ENCODE measurements around the gene JAKMIP2.
"Not testable (repeated sequence)": the region's sequence is repeated elsewhere in the genome, so short reads cannot be mapped to it uniquely, and the experiment has no call there.

The JAKMIP2 gene

DNA sequence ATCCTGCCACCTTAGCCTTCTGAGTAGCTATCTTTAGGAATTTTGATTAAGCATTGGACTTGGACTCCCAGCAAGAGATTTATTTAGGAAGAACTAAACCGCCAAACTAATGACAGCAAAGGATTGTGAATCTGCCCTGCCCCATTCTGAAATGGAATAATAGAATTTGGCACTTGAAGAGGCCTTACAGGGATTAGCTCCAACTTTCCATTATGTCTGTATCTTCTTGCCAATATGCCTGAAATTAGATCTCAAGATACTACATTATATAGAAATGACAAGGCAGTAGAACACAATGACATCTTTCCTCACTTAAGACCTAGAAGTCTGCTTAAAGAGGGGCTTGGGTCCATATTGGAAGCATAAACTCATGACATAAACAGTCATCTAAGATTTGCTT, 195.7 kb downstream of the JAKMIP2 start:
- DNase-seq = no peak

- no peak for DNase-seq
Measured at GRCh38 chr5:147586221-147586620, 196.3 kb downstream of the JAKMIP2 start.

- DNase-seq = not testable (repeated sequence)
Measured at GRCh38 chr5:147582272-147582671, 200.3 kb downstream of the JAKMIP2 start.

DNA sequence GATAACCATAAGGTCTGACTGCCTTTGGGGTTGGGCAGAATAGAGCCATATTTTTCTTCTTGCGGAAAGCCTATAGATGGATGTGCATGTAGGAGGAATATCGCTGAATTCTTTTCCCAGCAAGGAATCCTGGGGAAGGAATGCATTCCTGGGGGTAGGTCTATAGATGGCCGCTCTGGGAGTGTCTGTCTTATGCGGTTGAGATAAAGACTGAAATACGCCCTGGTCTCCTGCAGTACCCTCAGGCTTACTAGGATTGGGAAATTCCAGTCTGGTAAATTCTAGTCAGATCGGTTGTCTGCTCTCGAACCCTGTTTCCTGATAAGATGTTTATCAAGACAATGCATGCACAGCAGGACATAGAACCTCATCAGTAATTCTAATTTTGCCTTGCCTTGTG, 202.1 kb downstream of the JAKMIP2 start:
- DNase-seq = not testable (repeated sequence)

GRCh38 chr5:147578228-147579024, 204.1 kb downstream of the JAKMIP2 start:
- no peak for DNase-seq

GRCh38 chr5:147576646-147577535, 205.6 kb downstream of the JAKMIP2 start:
- peak in 1 of 2 experiments; percentile 10 for DNase-seq

DNA sequence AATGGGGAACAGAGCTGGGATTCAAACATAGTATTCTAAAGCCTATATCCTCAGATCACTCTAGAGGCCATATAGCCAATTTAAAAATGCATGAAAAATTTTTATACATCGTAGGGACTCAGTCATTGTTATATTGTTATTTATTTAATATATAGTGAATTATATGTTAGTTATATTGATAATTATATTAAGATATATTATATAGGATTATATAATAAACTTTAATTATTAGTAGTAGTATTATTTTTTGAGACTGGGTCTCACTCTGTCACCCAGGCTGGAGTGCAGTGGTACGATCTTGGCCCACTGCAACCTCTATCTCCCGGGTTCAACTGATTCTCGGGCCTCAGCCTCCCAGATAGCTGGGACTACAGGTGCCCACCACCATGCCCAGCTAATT, 206.9 kb downstream of the JAKMIP2 start:
- DNase-seq = no peak

GRCh38 chr5:147573211-147573610, 209.3 kb downstream of the JAKMIP2 start:
- DNase-seq = no peak

GRCh38 chr5:147568710-147569406, 213.7 kb downstream of the JAKMIP2 start:
- no peak for DNase-seq

GRCh38 chr5:147567917-147568598, 214.5 kb downstream of the JAKMIP2 start:
- DNase-seq = no peak

DNA sequence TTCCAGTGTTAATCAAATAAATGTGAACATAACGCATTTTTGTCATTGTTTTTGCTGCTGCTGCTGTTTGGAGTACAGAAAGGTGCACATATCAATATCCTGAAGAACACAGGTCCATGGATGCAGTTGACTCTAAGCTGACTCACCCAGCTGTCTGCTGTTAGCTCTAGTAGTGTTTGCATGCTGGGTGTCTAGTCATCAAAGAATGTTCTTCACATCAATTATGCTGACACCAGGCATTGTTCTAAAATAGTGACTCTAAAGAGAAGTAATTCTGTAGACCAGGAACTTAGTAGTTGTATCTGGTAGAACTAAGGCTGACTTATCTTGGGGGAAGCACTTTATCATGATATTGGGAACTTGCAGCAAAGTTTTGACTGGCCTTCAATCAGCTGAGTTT, 217.0 kb downstream of the JAKMIP2 start:
- no peak for DNase-seq

DNA sequence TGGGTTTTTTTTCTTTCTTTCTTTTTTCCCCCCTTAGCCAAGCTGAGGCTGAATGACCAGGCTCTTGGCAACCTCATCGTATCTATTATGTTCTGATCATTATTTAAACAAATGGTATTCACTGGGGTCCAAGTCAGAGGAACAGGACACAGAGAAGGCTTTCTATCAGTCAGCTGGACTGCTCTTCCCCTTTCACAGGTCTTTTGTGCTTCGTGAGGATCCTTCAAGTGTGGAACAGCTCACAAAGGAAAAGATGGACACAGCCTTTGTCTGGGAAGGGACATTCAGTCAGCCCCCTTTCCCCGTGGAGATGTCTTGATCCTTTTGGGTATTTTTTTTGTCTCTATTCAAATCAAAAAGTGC, 218.4 kb downstream of the JAKMIP2 start:
- no peak for DNase-seq

GRCh38 chr5:147563466-147564123, 218.9 kb downstream of the JAKMIP2 start:
- DNase-seq = no peak

DNA sequence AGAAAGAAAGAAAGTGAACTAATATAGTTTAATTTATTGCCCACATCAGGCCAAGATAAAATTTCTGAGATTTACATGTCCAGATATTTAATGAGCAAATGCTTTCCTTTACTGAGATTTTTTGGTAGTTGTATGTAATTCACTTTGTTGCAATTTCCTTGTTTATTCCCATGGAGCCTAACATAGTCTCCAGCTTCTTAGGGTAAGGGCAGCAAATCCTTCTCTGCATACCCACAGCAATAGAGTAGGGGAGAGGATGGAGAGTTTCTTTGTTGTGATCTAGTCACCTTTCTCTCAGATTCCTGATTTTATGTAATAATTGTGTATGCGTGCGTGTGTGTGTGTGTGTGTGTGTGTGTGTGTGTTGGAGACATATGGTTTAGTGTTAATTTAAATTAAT, 221.1 kb downstream of the JAKMIP2 start:
- DNase-seq = no peak

DNA sequence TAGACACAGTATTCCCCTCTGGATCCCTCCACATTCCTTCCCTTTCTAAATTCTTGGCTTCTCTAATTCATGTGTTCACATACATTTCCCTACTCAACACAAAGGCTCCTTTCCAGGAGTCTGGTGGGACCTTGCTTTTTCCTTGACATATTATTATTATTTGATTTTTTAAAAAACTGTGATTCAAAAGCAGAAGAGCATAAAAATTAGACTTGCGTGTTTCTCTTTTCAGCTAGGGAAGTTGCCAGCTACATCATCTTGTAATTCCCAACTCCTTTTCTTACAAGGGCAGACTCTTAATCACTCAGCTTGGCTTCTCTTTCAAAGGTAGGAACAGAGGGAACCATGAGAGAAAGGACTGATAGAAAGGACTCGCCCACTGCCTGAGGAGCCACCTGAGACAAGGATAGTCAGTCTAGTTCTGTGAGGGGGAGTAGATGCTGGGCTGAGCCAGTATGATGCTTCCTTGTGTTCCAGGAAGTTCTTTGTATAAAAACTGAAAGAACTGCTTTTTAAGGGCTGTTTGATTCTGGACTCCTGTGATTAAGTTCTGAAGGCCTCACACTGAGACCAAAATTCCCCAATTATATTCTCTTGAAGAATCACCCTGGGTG, 221.7 kb downstream of the JAKMIP2 start:
- DNase-seq = no peak

GRCh38 chr5:147559749-147560148, 222.8 kb downstream of the JAKMIP2 start:
- DNase-seq = no peak

DNA sequence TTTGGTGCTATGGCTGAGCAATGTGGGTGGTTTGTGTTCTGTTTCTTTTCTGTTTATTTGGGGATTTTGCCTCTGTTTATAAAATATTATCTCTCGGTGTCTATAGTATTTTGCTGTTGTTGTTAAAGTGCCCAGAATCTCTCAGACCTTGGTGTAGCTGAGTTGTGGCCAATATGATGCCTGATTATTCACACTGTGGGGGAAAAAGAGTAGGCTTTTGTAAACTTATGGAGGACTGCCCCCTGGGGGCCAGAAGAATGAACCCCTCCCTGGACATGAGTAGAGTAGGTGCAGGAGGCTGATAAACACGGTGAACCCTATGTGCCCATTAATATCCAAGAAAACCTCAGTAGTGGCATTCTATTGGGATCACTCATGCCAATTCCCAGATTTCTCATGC, 223.7 kb downstream of the JAKMIP2 start:
- peak in 1 of 2 experiments; percentile 29 for DNase-seq

- DNase-seq = no peak
Measured at GRCh38 chr5:147557876-147558745, 224.4 kb downstream of the JAKMIP2 start.

DNA sequence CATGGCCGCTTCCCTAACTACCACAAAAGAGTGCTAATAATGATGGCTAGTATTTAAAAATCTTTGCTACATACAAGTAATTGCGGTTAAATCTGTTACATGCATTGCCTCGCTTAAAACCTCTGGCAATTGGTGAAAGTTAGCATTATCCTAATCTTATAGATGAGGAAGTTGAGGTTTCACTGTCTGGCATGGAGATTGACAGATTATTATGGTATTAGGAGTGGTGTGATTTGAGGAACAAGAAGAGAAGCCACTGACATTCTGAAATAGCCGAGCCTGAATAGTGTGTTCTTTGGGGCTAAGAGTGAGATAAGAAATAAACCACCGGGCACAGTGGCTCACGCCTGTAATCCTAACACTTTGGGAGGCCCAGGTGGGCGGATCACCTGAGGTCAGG, 227.4 kb downstream of the JAKMIP2 start:
- no peak for DNase-seq

DNA sequence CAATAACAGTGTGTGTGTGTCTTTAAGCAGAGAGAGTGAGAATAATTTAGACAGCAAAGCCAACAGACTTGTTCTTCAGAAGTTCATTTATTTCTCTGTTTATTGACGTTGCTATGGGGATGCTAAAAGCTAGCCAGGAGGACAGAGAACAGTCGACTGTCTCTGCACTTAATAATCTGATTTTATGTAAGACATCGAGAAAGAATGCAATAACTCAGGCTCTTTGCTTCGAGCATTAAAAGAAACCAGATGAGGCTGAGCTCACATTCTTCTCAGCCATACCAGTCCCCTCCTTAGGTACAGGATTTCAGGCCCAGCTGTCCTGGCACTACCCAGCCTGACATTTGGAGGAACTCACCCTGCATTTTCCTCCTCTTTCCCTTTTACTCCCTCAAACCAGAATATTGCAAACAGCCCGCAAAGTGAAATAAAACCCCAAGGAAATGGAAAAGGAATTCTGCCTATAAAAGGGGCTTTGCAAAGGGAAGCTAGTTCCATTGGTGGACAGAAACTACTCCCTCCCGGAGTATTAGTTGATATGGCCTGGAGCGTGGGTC, 228.2 kb downstream of the JAKMIP2 start:
- no peak for DNase-seq

Data from NCI-H187 (cell line).